GM19452 (cell line): ENCODE measurements around the gene NIT1.

Experiments
- ATAC-seq: cut with Tn5 transposase; IDR thresholded peaks from one replicate; pipeline ENCODE4 v1.9.1; 2021; ENCODE audit not compliant: unreplicated experiment

The NIT1 gene

GRCh38 chr1:161117759-161118581, at the start of gene NIT1, which contains the start of gene PFDN2:
TSS of gene NIT1 (plus strand) at chr1:161118105. CDS start at chr1:161118177, 72 bp downstream.
TSS of gene PFDN2 (minus strand) at chr1:161118037. CDS start at chr1:161118026, 11 bp downstream.
- ATAC-seq, result peak; percentile 79

GRCh38 chr1:161068306-161069234, 49.3 kb upstream of the NIT1 start:
- ATAC-seq, result peak; percentile 53

DNA sequence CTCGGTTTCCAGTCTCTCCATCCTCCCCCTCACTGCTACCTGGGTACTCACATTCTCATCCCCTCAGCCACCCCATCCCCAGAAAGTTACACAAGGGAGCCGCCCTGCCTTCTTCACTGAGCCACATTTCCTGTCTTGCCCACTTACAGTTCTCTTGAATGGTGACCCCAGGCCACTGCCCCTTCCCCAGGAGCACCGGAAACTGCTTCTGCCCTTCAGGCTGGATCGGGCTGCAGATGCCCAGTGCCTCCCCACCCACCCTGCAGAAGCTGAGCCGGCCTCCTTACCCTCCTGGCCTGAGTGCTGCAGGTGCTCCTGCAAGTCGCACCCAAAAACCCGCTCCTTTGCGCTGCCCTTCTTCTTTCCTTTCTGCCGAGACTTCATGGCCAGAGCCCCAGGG, 48.7 kb upstream of the NIT1 start:
- ATAC-seq, result peak; percentile 4

GRCh38 chr1:161069731-161070270, 48.1 kb upstream of the NIT1 start, which contains the start of gene ARHGAP30:
TSS of gene ARHGAP30 (minus strand) at chr1:161069891. CDS start at chr1:161069624, 267 bp downstream.
- peak; percentile 89 for ATAC-seq

DNA sequence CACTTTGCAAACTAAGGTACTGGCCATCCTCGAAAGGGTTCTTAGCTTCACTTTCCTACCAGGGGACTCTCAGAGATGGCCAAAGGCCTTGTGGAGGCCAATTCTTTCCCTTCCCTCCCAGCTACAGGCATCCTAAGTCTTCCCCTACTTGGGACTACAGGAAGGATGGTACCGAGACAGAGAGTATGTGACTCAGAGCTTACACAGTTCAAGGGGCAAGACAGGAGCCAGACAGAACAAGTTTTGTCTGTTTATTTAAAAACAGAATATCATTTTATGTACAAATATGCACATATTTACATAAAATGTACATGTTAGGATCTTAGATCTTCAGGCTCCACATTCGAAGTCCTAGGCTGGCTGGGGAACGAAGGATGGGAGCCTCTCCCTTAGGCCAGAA, 47.1 kb upstream of the NIT1 start:
- ATAC-seq, result no peak

- no peak for ATAC-seq
These were observed 46.0 kb upstream of the NIT1 start for GRCh38 chr1:161071886-161072371.

- ATAC-seq, result no peak
These were observed 45.0 kb upstream of the NIT1 start for GRCh38 chr1:161072751-161073449.

DNA sequence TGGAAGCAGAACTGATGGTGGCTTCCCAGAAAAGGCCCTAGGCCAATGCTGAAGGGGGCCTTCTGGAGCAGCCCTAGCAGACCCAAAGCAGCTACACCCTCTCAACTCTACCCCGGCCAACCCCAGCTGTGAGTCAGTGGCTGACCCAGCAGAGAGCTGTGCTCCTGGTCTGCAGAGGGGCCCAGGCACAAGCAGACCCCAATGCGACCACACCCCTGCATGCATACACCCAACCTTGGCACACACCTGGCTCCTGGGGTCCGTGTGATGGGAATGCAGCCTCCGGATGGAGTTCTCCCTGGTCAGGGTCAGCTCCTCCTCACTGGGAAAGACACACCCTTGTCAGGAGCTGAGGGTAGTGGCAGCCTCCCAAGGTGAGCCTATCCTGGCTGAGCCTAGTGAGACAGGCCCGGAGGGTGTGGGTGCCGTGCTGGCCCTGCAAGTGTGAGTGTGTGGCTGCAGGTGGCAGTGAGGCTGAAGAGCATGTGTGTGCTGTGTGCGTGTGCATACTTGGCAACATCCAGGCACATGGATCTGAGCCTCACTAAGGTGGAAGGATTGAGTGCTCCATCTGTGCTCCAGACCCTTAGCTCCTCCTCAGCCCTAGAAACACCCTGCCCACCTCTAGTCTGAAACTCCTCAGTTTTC, 44.3 kb upstream of the NIT1 start:
- ATAC-seq, result no peak

GRCh38 chr1:161074676-161075368, 43.1 kb upstream of the NIT1 start:
- ATAC-seq, result no peak

DNA sequence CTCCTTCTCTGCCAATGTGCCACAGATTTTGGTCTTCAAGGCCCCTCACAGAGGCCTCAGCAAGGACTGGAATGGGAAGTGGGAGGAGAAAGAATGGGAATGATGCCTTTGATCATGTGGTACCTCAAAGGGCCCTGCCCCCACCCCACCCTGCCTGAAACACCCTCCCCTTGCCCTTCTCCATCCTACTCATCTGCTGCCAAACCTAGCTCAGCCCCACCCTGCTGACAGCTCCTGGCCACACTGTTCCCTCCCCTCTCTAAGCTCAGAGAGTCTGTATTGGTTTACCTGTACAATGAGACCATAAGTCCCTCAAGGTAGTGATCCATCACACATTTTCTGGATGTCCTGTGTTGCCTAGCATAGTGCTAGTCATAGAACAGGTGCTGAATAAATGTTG, 41.5 kb upstream of the NIT1 start:
- ATAC-seq, result no peak

GRCh38 chr1:161077426-161077825, 40.5 kb upstream of the NIT1 start:
- ATAC-seq, result no peak

DNA sequence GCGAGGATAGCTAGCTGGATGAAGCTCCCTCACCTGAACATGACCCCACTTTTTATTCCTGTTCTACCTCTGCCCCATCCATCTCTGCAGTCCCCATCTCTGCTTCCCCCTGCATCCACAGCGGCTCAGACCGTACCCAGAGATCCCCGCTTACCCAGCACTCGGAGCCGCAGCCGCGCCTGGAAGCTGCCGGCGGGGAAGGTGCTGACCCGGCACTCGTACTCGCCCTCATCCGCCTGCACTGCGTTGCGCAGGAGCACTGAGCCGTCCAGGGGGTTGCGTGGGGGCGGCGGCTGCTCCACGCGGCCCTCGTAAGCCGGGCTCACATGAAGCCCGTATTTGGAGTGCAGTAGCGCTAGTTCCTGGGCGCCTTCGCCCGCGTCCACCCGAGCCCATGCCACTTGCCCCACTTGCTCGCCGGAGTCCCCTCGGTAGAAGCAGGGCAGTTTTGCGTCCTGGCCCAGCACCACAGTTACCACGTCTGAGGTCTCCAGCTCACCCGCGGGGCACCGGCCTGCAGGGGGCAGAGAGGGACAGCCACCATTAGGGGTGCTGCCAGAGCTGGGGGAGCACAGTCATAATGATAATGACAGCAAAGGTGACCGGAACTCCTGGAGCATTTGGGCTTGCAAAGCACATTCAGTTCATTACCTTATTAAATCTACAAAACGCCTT, 38.3 kb upstream of the NIT1 start:
- no peak for ATAC-seq

DNA sequence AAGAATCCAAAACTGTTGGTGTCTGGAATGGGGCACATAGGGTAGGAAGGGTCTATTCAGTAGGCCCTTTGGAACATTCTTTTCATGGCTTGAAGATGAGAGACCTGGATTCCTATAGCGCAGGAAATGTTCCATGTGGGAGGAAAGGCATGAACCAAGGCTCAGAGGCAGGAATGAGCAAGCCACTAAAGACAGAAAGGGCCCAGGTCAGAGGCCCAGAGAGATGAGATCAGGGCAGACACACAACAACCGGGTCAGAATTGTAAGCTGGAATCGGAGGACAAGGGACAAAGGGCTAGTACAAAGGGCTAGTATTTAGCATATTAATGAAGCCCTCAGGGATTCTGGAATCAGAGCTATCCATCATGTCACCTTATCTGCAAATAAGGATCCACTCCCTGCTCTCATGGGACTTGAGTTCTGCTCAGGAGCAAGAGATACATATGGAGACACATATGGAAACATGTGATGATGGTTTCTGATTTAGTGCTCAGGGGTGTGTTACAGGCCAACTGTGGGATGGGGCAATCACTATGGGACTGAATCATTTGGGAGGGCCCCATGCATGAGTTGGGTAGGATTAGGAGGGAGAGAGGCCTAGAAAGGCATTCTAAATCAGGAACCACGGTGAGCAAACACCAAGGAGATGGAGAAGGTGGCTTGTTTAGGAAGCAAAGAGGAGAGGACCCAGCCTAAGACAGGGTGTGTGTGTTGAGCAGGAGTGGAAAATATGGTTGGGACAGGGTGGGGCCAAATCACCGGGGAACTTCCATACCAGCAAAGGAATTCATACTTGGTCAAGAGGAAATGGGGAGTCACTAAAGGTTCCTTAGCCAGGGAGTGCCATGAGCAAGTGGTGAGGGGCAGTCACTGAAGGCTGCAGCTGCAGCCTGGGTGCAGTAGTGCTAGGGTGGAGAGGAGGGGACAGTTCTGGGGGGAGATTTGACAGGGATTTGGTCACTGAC, 37.2 kb upstream of the NIT1 start:
- ATAC-seq, result no peak

DNA sequence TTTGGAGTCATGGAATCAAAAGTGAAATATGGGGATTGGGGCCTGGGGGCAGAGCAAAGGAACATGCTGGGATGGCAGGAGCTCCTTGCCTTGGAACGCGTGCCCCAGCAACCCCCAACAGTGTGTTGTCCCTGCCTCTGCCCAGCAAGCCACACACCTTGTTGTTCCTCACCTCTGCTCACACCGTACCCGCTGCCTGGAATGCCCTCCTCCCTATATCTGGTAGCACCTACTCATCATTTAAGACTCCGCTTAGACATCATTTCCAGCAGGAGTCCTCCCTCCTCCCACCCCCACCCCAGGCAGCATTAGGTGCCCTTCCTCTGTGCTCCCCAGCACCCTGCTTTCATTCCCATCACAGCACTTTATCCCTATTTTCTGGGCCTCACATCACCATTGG, 36.4 kb upstream of the NIT1 start:
- ATAC-seq, result no peak

- no peak for ATAC-seq
These were observed 35.4 kb upstream of the NIT1 start for GRCh38 chr1:161082483-161082882.

- no peak for ATAC-seq
These were observed 34.7 kb upstream of the NIT1 start for GRCh38 chr1:161082996-161083747.
